ENCODE results near the gene CHIC2. TPM values are rescaled to one million over a fixed set of nuclear protein-coding genes. Genes with fewer than 3 reads are reported as not detected.

The CHIC2 gene
- total RNA-seq, 2 experiments from 2014 or later = 30.4 to 38.6 TPM

GRCh38 chr4:53960843-53961242, 103.6 kb downstream of the CHIC2 start:
- Histone ChIP-seq H3K4me2 (ENCODE audit: low read length) (no peak overlapping the region), H3K9me3 (ENCODE audit: low read length) (no peaks in the 10 kb centered on the region), H3K36me3 (ENCODE audit: insufficient read depth, low read length) (no peaks in the 10 kb centered on the region), H3K4me3 (ENCODE audit: low read depth, low read length, poor library complexity, severe bottlenecking) (no peak overlapping the region), H3K27ac (ENCODE audit: low read depth, low read length, poor library complexity, severe bottlenecking) (no peak overlapping the region), H2AFZ (ENCODE audit: low read length) (peak overlapping the region; percentile 52; the same call in 1 of the 2 replicates), H3K4me1 (ENCODE audit: insufficient read depth, low read length, poor library complexity, severe bottlenecking) (peaks cover 44% of the 10 kb centered on the region), H3K9me2 (ENCODE audit: insufficient read depth, low read length) (no peaks in the 10 kb centered on the region), H3K79me2 (ENCODE audit: insufficient read depth, low read depth, low read length) (no peaks in the 10 kb centered on the region), H4K20me1 (ENCODE audit: insufficient read depth, low read length) (no peaks in the 10 kb centered on the region)
- ChIA-PET CTCF (ENCODE audit: unreplicated experiment) (no interaction called here), POLR2A (interaction anchor here (0.7 kb wide), 1 partner anchor 14 kb away, joined by 3 read pairs; no protein-coding TSS in a partner anchor)
- DNase-seq (ENCODE audit: low spot score) = no peak
- TF ChIP-seq EZH2phosphoT487 (IDR thresholded peaks at IDR 0.05; ENCODE audit: borderline replicate concordance, low read depth, low read length) = no peak
- TF ChIP-seq, protein P1, sequence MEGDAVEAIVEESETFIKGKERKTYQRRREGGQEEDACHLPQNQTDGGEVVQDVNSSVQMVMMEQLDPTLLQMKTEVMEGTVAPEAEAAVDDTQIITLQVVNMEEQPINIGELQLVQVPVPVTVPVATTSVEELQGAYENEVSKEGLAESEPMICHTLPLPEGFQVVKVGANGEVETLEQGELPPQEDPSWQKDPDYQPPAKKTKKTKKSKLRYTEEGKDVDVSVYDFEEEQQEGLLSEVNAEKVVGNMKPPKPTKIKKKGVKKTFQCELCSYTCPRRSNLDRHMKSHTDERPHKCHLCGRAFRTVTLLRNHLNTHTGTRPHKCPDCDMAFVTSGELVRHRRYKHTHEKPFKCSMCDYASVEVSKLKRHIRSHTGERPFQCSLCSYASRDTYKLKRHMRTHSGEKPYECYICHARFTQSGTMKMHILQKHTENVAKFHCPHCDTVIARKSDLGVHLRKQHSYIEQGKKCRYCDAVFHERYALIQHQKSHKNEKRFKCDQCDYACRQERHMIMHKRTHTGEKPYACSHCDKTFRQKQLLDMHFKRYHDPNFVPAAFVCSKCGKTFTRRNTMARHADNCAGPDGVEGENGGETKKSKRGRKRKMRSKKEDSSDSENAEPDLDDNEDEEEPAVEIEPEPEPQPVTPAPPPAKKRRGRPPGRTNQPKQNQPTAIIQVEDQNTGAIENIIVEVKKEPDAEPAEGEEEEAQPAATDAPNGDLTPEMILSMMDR (conservative IDR thresholded peaks at IDR 0.05; ENCODE audit: low read length) = no peak
- no TSS peak for BruUV-seq (replicated peaks)
- intact Hi-C loops (cut with micrococcal nuclease; ENCODE audit: unreplicated experiment) = loop anchor here (5.0 kb wide), 1 partner anchor 101 kb away; the partner anchor contains the start of gene CHIC2

Small RNA genes within 50 kb of the gene (small RNA-seq; reads per million reads assigned to genes)
- gene AC110792.1 (not detected), gene AC110792.3 (not detected)

Other genes starting within 250 kb of the CHIC2 start
- gene GSX2, start 35.6 kb upstream of the CHIC2 start, total RNA-seq (2014; rRNA removed; shearing (Covaris generic)) = not detected in 2 replicates
- not detected in 2 replicates for gene GSX2, start 35.6 kb upstream of the CHIC2 start, total RNA-seq (2022)
- gene PDGFRA, start 164.7 kb upstream of the CHIC2 start, total RNA-seq (2014; rRNA removed; shearing (Covaris generic)) = not detected in 2 replicates
- not detected in 2 replicates for gene PDGFRA, start 164.7 kb upstream of the CHIC2 start, total RNA-seq (2022)